ENCODE results near the gene C1QTNF7.

The C1QTNF7 gene

GRCh38 chr4:15488658-15489470 lies 61.0 kb downstream of the C1QTNF7 start:
- Mint-ChIP-seq H3K27me3 (ENCODE audit: low read depth) (peaks cover 12% of the 10 kb centered on the region), H3K36me3 (ENCODE audit: low read depth) (no peaks in the 10 kb centered on the region), H3K4me1 (ENCODE audit: low read depth) (no peaks in the 10 kb centered on the region), H3K4me3 (no peak overlapping the region), H3K27ac (no peak overlapping the region), H3K9me3 (peaks cover 10% of the 10 kb centered on the region)

DNA sequence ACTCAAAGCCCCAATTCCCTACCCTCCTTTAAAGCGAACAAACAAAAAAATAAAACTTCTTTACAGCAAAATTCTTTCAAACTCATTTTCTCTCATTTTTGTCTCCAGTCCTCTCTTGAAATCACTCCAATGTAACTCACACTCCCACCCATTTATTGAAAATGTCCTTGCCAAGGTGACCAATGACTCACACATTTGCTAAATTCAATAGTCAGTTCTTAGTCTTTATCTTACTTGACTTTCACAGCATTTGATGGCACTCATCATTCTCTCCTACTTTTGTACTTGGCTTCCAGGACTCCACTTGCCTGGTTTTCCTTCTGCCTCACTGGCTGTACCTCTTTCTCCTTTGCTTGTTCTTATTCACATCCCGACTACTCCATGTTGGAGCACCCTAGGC lies 61.7 kb downstream of the C1QTNF7 start:
- Mint-ChIP-seq H3K27me3 (ENCODE audit: low read depth) (peaks cover 12% of the 10 kb centered on the region), H3K36me3 (ENCODE audit: low read depth) (no peaks in the 10 kb centered on the region), H3K4me1 (ENCODE audit: low read depth) (no peaks in the 10 kb centered on the region), H3K4me3 (no peak overlapping the region), H3K9me3 (peaks cover 10% of the 10 kb centered on the region), H3K27ac (no peak overlapping the region)

GRCh38 chr4:15493411-15493810 lies 65.6 kb downstream of the C1QTNF7 start:
- Mint-ChIP-seq H3K4me1 (ENCODE audit: low read depth) (no peaks in the 10 kb centered on the region), H3K27ac (no peak overlapping the region), H3K9me3 (peaks cover 13% of the 10 kb centered on the region), H3K27me3 (ENCODE audit: low read depth) (peaks cover 1% of the 10 kb centered on the region), H3K36me3 (ENCODE audit: low read depth) (no peaks in the 10 kb centered on the region), H3K4me3 (no peak overlapping the region)

DNA sequence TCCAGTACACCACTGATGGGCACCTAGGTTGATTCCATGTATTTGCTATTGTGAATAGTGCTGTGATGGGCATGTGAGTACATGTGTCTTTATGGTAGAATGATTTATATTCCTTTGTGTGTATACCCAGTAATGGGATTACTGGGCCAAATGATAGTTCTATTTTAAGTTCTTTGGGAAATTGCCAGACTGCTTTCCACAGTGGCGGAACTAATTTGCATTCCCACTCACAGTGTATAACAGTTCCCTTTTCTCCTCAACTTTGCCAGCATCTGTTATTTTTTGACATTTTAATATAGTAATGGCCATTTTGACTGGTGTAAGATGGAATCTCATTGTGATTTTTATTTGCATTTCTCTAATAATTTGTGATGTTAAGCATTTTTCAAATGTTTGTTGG lies 67.8 kb downstream of the C1QTNF7 start:
- no peaks in the 10 kb centered on the region for H3K27me3 Mint-ChIP-seq (ENCODE audit: low read depth)
- no peaks in the 10 kb centered on the region for H3K36me3 Mint-ChIP-seq (ENCODE audit: low read depth)
- peaks cover 10% of the 10 kb centered on the region for H3K9me3 Mint-ChIP-seq
- no peak overlapping the region for H3K27ac Mint-ChIP-seq
- no peaks in the 10 kb centered on the region for H3K4me1 Mint-ChIP-seq (ENCODE audit: low read depth)
- H3K4me3 Mint-ChIP-seq = no peak overlapping the region

Measured in T-helper 1 cell treated with Interleukin-12 subunit alpha and Interleukin-12 subunit beta and Interleukin-4 antibody, amounts not matched to agents 30 μg/mL and 1 μg/mL, for 36 hours (primary cell).